ENCODE measurements around the gene DENND4C. TPM values are rescaled to one million over a fixed set of nuclear protein-coding genes. Genes with fewer than 3 reads are reported as not detected.
"Not testable (repeated sequence)": the region's sequence is repeated elsewhere in the genome, so short reads cannot be mapped to it uniquely, and the experiment has no call there.

DENND4C gene
- total RNA-seq, 1 donor from 2014 or later, result 76.8 TPM

DNA sequence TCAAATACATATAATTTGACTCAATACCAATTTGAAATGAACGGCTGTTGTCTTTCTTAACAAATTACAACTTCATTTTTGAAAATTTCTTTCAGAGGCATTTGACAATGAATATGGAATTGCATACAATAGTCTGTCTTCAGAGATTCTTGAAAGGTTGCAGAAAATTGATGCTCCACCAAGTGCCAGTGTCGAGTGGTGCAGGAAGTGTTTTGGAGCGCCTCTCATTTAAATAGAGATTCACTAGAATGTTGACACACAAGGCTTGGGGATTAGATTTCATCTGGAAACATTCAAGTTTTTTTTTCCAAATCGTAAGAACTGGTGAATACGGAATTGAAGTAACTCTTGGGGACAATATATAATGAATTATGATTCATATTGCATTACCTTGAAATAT is 141.4 kb downstream of the DENND4C start:
- no peak for DNase-seq (ENCODE audit: low read depth in 2 of 2)

DNA sequence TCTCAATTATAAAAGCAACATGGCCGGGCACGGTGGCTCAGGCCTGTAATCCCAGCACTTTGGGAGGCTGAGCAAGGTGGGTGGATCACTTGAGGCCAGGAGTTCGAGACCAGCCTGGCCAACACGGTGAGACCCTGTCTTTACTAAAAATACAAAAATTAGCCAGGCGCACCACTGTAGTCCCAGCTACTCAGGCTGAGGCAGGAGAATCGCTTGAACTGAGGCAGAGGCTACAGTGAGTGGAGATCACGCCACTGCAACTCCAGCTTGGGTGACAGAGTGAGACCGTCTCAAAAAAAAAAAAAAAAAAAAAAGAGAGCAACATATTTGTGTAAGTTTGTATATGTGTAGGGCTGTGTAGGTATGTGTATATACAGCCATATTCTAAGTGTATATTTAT is 142.1 kb downstream of the DENND4C start:
- no peak for DNase-seq (ENCODE audit: low read depth in 2 of 2)

GRCh38 chr9:19373527-19373926 is 143.0 kb downstream of the DENND4C start:
- DNase-seq (ENCODE audit: low read depth in 2 of 2), result no peak

GRCh38 chr9:19375538-19375937 is 145.0 kb downstream of the DENND4C start:
- DNase-seq (ENCODE audit: low read depth in 2 of 2), result peak; percentile 59 to 64

DNA sequence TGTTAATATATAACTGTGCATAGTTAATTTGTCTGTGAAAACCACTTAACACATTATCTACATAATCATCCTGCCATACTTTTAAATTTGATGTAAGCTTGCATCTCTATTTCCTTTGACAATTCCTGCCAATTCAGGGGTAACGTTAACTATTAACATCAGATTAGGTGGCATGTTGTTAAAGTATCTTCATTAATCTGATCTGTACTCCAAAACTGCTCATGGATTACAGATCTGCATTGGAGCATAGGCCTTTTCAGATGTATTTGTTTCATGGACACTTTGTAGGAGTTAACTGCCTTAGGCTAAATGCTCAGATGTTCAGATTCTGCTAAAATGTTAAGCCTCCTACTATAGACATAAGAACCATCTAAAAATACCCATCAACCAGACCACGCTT is 146.4 kb downstream of the DENND4C start:
- no peak for DNase-seq (ENCODE audit: low read depth in 2 of 2)

DNA sequence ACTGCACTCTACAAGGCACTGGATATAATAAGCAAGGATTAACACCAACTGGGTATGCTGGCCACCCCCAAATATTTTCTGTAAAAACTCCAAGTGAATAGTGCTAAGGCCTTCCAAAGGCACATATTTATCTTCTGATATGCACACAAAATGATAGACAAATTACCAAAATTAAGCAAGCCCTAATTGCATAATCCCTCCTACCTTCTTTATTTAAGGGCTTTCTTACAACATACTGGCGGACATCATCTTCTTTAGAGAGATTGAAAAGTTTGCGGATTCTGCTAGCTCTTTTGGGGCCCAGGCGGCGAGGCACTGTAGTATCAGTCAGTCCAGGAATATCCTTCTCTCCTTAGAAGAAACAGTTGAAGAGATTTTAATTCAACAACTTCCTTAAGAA is 147.7 kb downstream of the DENND4C start:
- no peak for DNase-seq (ENCODE audit: low read depth in 2 of 2)

DNA sequence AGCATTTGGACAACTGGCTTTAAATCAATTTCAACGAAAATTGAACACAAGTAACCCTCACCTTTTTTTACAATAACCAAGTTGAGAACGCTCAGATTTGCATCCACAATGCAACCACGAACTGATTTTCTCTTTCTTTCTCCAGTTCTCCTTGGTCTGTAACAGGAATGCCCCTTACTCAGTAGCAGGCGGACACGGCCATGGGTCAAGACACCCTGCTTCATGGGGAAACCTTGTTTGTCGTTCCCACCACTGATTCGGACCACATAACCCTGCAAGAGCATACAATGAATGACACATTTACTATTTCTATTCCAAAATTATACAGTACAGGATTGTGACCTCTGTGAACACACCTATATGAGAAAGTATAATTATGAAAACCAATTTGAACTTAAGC is 148.2 kb downstream of the DENND4C start:
- peak in 1 of 2 donors; percentile 15 for DNase-seq (ENCODE audit: low read depth in 2 of 2)

- no peak for DNase-seq (ENCODE audit: low read depth in 2 of 2)
Observed at GRCh38 chr9:19379283-19379682, 148.8 kb downstream of the DENND4C start.

- DNase-seq (ENCODE audit: low read depth in 2 of 2), result peak; percentile 55
Observed at GRCh38 chr9:19379697-19380046, 149.2 kb downstream of the DENND4C start.

GRCh38 chr9:19380826-19381075 is 150.3 kb downstream of the DENND4C start:
- no peak for DNase-seq (ENCODE audit: low read depth in 2 of 2)

- no peak for DNase-seq (ENCODE audit: low read depth in 2 of 2)
Observed at GRCh38 chr9:19381656-19382055, 151.2 kb downstream of the DENND4C start.

GRCh38 chr9:19385212-19385611 is 154.7 kb downstream of the DENND4C start:
- DNase-seq (ENCODE audit: low read depth in 2 of 2), result not testable (repeated sequence)

DNA sequence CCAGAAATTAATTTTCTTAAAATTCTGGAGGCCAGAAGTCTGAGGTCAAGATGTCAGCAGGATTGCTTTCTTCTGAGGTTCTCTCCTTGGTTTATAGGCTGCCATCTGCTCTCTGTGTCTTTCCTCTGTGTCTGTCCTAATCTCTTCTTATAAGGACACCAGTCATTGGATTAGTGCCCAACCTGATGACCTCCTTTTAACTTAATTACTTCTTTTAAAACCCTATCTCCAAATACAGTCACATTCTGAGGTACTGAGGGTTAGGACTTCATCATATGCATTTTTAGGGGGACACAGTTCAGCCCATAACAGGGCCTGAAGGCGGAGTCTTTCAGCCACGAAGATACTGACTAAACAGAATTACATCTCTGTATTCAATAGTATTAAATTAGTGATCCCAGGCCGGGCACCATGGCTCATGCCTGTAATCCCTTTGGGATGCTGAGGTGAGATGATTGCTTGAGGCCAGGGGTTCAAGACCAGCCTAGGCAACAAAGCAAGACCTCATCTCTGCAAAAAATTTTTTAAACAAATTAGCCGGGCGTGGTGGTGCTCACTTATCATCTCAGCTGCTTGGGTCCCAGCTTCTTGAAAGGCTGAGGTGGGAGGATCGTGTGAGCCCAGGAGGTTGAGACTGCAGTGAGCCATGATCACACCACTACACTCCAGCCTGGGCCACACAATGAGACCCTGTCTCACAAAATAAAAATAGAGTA is 155.5 kb downstream of the DENND4C start:
- DNase-seq (ENCODE audit: low read depth in 2 of 2), result no peak

GRCh38 chr9:19386502-19387044 is 156.1 kb downstream of the DENND4C start:
- peak in 1 of 2 donors; percentile 84 for DNase-seq (ENCODE audit: low read depth in 2 of 2)

DNA sequence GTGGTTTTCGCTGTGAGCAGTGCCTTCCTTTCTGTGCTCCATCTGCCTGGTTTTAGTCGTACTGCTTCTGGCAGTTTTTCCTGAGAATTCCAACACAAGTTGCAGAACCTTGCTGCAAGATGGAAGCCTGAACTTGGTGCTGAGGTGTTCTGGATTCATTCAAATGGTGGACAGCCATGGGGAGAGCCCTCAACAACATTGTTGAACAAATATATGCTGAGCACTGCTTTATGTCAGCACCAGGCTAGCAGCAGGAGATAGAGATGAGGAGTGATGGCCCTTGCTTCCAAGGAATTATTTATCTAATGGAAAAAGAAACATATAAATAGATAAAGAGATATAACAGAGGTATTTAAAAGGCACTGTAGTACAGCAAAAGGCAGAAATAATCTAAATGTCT is 156.8 kb downstream of the DENND4C start:
- no peak for DNase-seq (ENCODE audit: low read depth in 2 of 2)

DNA sequence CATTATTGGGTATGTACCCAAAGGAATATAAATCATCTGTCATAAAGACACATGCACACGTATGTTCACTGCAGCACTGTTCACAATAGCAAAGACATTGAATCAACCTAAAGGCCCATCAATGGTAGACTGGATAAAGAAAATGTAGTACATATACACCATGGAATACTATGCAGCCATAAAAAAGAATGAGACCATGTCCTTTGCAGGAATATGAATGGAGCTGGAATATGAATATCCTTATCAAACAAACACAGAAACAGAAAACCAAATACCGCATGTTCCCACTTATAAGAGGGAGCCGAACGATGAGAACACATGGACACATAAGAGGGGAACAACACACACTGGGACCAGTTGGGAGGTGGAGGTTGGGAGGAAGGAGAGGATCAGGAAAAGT is 159.0 kb downstream of the DENND4C start:
- not testable (repeated sequence) for DNase-seq (ENCODE audit: low read depth in 2 of 2)

DNA sequence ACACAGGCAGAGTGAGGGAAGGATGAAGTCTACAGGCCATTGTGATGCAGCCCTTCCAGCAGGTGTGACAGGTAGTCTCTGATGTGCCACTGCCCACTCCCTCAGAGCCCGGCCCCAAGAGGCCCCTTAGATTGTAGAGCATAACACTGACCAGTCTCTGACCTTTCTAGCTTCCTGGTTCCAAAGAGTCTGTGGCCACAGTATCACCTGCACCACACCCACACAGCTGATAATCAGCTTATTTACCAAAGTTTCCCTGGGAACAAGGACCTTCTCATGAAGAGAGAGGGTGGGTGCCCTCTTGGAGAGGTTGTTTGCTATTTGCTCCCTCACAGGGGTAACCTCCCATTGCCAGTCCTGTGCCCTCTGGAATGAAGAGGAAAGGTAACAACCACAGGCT is 167.4 kb downstream of the DENND4C start:
- no peak for DNase-seq (ENCODE audit: low read depth in 2 of 2)

DNA sequence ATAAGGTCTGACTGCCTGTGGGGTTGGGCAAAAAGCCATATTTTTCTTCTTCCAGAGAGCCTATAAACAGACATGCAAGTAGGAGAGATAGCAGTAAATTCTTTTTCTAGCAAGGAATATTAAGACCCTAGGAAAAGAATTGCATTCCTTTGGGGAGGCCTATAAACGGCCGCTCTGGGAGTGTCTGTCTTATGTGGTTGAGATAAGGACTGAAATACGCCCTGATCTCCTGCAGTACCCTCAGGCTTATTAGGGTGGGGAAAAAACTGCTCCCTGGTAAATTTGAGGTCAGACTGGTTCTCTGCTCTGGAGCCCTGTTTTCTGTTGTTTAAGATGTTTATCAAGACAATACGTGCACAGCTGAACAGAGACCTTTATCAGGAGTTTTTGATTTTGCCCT is 172.7 kb downstream of the DENND4C start:
- DNase-seq (ENCODE audit: low read depth in 2 of 2), result not testable (repeated sequence)

DNA sequence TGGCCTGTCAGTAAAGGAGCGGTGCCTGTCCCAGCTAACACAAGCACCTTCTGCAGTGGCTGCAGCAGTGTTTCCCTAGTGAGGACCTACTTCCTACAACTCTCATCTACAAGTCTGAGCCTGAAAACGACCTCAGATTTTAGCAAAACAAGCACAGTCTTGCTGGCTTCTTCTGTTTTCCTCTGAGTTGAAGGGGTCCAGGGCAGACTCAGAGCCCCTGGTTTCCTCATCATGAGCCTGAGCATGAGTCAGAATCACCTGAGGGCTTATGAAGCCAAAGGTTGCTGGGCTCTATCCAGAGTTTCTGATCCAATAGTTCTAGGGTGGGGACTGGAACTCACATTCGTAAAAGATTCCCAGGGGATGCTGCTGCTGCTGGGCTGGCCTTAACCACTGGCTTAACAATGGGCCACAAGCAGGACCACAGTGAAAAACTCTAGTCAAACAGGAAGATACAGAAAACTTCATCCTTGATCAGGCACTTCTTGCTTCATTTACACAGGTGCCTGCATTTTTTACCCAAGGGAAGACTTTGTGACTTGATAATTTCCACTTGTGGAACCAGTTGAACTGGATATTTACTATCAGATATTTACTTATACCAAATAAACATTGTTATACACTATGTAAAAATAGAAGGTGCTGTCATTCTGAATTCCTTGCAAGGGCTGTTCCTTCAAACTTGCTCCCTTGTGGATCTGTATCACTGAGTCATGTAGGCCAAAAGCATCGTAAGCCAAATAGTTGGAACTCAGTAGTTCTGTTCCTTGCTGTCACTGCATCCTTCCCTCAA is 174.0 kb downstream of the DENND4C start:
- DNase-seq (ENCODE audit: low read depth in 2 of 2), result no peak

DNA sequence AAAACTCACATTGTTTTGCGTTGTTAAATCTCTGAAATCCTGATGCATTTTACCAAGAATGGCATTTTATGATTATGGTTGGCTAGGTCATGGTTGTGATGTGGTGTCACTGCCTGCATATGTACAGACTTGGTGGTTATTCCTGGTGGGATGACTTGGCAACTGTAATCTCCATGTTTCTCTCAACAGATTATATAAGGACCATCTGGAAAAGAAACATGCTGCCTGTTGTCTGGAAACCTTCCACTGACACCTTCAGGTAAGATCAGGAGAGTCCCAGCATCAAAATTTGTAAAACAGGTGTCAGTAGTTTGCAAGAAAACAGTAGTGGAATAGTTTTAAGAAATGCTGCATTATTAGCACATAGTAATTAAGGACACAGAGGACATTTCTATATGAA is 175.3 kb downstream of the DENND4C start:
- no peak for DNase-seq (ENCODE audit: low read depth in 2 of 2)

DNA sequence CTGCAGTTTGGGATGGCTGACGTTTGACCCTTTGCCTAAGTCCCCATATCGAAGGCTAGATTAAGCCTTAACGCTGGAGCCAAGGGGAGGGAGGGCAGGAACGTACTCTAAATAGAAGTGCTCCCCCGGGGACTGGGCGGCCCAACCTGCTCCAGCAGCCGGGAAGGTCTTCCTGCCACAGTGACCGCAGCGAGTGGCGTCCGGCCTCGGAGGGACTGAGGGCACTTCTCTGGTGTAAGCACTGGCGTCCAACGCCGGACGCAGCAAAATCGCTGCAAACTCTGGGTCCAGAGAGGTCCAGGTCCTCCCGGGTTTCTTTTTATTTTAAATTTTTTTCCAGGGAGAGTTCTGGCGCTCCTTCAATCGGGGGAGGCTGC is 177.8 kb downstream of the DENND4C start:
- peak in 1 of 2 donors; percentile 47 for DNase-seq (ENCODE audit: low read depth in 2 of 2)

DNA sequence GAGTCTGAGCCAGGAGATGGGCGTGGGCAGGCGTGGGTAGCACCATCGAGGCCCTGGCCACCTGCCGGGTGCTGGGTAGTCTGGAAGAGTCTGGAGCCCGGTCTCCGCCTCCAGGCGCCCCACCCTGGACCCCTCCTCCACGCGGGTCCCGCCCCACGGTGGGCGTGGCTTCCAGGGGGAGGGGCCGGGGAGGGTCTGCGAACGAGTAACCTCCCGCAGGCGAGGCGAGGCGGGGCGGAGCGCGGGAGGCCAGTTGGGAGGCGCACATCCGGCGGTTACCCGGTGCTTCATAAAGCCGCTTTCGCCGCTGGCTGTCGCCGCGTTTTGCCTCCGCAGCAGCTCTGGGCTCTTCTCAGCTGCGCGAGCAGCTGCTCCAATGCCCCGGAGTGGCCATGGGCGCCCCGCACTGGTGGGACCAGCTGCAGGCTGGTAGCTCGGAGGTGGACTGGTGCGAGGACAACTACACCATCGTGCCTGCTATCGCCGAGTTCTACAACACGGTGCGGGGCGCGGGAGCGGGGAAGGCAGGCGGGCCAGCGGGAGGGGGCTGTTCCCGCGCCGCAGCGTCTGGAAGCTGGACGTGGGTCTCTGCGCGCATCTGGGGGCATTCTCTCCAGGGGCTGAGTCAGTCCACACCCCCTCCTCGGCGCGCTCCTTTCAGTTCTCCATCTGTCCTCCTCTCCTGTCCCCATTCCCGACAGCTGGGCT is 178.4 kb downstream of the DENND4C start, which contains the start of gene ACER2:
TSS of gene ACER2 (plus strand) at position 317 of the 708 bp plus-strand sequence. CDS start at position 393, 76 bp downstream.
- peak; percentile 92 to 95 for DNase-seq (ENCODE audit: low read depth in 2 of 2)

Data from lung microvascular endothelial cell (primary cell).